ENCODE data around the gene RMI2.
A peak's percentile ranks its signal among the peaks of the same experiment; 100 is the strongest.

Gene RMI2

DNA sequence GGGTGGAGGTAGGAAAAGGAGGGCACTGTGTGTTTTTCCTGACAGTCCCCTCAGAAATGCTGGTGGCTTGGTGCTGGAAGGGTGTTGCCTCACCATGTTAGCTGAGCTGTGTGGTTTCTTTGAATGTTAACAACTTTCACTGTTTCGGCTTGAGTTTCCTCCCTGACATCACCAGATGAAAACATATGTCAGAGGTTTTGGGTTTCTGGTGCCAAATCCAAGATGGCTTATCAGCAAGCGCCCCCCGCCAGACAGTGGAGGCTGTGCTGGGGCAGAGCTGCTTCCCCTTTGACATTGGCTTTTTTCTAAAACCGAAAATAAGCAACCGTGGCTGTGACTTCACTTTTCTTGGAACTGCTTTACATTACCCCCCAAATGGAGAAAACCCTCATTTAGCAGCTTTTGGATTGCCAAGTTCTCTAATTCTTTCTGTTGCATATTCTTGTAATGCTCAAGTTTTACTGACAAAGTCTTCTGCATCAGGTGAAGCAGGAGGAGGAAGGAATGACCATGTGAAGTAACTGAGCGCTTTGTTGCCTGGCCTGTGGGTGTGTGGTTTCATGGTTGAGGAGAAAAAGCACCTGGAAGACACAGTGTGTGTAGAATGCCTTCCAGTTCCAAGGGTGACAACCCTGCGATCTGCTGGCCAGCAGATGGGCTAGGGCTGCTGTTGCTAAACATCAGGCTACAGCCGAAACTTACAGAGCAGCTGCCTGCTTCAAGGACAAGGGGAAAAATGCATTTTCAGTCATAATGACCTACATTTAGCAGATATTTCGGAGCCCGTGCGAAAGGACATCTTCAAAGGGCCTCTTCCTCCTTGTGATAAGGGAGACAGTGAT lies 9.7 kb downstream of the RMI2 start:
- TF ChIP-seq, protein P1, sequence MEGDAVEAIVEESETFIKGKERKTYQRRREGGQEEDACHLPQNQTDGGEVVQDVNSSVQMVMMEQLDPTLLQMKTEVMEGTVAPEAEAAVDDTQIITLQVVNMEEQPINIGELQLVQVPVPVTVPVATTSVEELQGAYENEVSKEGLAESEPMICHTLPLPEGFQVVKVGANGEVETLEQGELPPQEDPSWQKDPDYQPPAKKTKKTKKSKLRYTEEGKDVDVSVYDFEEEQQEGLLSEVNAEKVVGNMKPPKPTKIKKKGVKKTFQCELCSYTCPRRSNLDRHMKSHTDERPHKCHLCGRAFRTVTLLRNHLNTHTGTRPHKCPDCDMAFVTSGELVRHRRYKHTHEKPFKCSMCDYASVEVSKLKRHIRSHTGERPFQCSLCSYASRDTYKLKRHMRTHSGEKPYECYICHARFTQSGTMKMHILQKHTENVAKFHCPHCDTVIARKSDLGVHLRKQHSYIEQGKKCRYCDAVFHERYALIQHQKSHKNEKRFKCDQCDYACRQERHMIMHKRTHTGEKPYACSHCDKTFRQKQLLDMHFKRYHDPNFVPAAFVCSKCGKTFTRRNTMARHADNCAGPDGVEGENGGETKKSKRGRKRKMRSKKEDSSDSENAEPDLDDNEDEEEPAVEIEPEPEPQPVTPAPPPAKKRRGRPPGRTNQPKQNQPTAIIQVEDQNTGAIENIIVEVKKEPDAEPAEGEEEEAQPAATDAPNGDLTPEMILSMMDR (conservative IDR thresholded peaks at IDR 0.05), result no peak
- H3K27ac ChIP-seq, result no peak overlapping the region

DNA sequence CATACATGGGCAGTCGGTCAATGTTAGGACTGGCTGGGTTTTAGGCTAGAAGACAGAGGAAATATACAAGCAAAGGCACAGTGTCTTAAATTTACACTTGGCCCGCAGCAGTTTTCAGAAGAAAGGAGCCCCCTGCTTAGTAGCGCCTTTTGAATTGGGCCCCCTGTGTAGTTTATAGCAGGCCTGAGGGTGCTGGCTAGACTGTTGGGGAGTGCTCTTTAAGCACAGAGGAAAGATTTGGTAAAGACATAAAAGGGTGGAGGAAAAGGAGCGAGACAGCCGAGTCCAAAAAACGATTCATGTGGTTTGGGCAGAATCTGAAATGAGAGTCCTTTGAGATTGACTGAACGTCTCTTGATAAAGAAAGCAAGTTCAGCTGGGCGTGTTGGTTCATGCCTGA lies 10.6 kb downstream of the RMI2 start:
- TF ChIP-seq, protein P1 (conservative IDR thresholded peaks at IDR 0.05), result no peak

GRCh38 chr16:11356573-11357331 lies 11.5 kb downstream of the RMI2 start:
- H3K27ac ChIP-seq, result no peak overlapping the region

More for the DNA sequence above, 10.6 kb downstream of the RMI2 start:
- H3K27ac ChIP-seq, result no peak overlapping the region

GRCh38 chr16:11358531-11358930 lies 13.3 kb downstream of the RMI2 start:
- H3K27ac ChIP-seq, result peak overlapping the region; percentile 41
- TF ChIP-seq, protein P1 (conservative IDR thresholded peaks at IDR 0.05), result no peak

More at GRCh38 chr16:11356573-11357331, 11.5 kb downstream of the RMI2 start:
- TF ChIP-seq, protein P1 (conservative IDR thresholded peaks at IDR 0.05), result peak; percentile 68

DNA sequence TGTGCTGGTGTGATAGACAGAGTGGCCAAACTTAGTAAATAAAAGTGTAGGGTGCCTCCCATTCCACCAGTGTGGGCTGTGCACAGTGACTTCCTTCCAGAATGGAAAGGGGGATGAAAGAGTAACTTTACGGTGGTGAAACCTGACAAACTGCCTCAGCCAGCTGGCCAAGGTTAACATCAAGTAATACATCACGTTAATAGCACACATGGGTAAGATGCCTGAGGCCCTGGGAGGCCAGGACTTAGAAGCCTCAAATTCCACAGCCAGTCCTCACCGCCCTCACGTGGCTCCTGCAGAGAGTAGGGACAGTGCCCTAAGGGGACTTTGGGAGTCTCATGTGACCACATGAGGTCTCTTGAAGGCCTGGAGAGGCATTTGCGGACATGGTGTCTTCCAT lies 14.1 kb downstream of the RMI2 start:
- H3K27ac ChIP-seq, result peak overlapping the region; percentile 41
- TF ChIP-seq, protein P1 (conservative IDR thresholded peaks at IDR 0.05), result no peak

DNA sequence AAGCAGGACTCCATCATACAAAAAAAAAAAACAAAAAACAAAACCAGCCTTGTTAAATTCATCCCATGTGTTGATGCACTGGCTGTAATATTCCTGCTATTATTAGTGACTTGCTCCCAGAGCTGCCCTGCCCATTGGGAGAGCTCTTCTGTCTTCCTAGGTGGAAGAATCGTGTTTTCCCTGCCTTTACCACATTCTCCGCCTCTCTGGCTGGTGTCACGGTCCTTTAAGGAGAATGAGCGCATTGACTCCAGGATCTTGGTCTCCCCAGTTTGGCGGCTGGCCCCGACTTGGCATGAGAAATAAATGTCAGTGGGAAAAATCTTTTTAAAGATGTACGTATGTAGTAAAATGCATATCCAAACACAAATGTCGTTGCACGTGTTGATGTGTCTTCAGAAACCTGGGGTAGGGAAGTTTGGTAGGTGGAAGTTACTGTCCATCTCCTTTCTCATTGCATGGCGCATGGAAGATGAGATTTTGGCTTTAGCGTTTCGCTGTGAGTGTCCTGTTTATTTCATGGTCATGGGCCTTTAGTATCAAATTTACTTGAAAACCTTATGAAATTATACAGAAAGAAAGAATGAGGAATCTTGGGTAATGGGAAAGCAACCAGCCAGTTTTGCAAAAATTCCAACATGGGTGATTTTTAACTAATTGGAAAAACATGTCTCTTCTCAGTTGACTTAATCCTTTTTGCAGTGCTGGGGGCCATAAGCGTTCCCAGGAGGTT lies 15.5 kb downstream of the RMI2 start:
- TF ChIP-seq, protein P1 (conservative IDR thresholded peaks at IDR 0.05), result no peak
- no peak overlapping the region for H3K27ac ChIP-seq
